Measurements from ENCODE around the gene TF.

Gene TF

DNA sequence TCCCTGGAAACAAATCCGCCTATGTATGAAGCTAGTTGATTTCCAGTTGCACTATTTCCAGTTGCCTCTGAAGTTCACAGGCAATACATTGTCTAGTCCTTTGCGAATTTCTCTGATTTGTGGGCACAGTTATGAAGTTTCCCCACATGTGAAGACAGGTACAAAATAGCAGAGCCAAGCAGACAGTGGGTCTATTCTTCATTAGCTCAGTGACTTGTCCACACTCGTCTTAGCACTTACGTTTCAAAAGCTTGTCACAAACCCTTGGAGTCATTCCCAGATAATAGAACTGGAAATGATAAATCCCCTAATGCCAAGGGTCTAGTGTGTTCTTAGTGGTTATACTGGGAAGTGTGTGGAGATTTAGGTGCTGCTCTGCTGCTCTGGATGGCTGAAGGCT is 73.9 kb downstream of the TF start:
- no peak for DNase-seq

DNA sequence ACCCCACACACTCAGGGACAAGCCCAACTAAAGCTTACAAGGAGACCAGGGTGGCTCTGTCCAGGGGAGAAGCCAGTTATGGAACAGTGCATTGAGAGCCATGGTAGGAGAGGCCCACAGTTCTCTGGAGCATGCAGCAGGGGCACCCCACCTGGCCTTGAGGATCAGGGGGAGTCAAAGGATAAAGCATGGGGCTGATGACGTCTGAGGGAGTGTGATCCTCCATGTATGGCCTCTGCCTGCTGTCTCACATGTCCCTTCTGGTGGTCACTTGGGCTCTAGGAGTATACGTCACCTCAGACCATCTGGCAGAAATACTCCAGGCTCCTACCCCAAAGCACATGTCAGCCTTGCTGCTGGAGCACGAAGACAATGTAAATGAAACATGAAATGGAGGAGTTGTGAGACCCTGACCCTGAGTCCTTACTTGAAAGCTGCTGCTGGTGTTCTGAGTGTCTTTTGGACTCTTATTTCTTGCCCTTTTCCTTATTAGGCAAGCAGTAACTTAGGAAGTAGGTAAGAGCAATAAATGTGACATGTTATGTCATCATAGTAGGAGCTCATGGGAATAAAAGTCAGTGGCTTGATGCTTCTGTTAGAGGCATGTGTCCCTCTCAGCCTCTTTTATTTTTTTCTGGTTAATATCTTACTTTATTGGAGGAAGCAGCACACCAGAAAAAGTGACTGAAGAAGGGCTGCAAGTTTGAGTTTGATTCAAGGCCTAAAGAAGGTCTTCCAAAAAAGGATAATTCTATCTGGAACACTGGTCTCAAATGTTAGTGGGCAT is 74.9 kb downstream of the TF start:
- DNase-seq: no peak

DNA sequence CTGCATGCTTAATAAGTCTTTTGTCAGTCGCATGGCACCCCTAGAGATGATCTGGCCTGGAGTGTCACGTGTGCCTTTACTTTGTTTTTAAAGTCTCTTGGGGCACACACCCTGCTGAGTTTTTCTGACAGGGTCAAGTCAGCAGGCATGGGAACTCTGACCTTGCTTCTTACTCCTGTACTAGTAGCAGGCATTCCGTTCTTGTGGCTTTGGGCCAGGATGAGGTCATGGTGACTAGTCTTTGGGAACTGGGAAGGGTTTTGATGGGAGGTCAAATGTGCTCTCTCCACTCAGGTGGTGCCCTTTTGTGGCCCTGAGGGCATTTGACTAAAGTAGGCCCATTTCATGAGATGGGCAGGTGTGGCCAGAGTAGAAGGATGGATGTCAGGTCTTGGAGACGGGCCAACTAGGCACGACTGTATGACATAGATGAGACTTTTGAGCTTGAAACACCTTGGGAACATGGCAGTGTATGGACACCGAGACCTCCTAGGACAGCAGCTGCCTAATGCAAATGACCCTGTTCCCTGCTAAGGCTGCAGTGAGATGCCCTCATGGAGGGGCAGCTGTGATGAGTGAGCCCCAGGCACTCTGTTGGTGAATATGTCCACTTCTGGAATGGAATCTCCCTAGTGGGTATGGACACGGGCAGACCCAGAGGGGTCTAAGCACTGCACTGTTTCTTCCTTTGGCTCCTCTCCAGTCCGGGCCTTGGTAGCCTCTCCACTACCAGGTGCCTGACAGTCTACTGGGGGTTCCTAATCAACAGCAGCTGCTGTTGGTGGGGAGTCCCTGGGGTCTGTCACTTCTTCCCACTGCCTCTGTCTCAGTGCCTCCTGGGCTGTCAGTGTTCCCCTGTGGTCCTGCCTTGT is 75.8 kb downstream of the TF start:
- DNase-seq: no peak

DNA sequence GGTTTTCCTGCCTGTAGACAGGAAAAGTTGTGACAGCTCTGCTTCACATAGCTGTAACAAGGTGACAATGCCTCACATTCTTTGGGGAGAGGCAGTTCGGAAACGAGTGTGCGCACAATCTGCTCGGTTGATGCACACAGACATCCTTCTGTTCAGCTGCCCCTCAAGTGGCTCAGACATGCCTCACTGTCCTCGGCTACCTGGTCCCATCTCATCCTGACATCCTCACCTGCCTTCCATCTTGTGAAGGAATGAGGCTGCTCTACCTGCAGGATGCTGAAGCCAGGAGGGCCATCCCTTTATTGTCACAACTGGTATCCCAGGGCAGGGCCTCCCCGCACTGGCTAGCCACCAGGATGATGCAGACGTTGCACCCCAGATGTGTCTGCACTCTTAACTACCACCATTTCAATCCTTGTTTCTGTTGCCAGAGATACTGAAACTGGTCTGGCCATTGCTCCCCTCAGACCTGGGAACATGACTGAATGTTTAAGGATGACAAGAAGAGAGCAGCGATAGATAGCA is 78.8 kb downstream of the TF start:
- no peak for DNase-seq

DNA sequence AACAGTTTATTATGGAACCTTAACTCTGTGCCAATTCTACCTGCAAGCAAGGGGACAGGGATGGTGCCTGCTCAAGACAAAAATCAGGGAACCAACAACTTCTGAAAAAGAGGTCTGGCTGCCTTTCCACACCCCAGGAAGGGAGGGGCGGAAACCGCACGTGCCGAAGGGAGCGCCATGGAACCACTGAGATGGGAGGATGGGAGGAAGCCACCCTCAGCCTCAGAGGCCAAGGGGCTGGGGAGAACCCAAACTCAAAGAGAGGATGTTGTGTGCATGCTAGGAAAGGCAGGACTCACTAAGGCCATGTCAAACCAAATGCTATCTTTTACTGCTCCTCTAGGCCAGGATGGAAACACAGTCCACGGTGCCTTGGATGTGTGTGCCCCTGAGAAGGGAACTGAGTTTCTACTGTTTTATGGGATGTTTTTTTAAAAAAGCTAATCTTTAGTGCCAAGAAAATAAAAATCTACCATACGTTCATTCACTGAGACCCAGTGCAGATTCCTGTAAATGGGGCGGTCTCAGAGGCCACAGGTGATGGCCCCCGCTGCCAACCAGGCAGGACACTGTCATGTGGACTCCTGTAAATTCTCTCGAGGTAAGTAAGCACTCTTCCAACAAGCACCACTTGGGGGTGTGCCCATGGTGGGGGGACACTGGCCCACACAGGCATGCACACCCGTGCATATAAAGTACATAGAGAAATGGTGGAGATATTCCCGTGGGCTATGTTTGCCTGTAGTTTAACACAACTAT is 80.0 kb downstream of the TF start:
- DNase-seq: no peak

DNA sequence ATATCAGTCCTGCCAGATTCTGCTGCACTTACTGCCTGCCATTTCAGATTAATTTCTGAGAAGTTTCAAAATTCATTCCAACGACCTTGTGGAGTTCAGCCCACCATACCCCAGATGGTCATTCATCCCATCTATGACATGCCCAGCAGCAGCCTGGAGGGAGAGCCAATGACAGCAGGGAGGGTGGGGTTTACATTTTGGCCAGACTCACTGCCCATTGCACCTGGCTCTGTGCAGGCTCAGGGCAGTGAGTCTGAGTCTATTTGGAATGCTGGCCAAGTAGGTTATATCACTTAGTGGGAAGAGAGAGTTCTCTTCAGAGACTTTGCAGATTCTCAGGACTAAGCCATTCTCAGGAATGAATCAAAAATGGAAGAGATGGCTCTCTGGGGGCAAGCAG is 80.9 kb downstream of the TF start:
- no peak for DNase-seq

- DNase-seq: no peak
These were observed 81.5 kb downstream of the TF start for GRCh38 chr3:133827684-133828083.

DNA sequence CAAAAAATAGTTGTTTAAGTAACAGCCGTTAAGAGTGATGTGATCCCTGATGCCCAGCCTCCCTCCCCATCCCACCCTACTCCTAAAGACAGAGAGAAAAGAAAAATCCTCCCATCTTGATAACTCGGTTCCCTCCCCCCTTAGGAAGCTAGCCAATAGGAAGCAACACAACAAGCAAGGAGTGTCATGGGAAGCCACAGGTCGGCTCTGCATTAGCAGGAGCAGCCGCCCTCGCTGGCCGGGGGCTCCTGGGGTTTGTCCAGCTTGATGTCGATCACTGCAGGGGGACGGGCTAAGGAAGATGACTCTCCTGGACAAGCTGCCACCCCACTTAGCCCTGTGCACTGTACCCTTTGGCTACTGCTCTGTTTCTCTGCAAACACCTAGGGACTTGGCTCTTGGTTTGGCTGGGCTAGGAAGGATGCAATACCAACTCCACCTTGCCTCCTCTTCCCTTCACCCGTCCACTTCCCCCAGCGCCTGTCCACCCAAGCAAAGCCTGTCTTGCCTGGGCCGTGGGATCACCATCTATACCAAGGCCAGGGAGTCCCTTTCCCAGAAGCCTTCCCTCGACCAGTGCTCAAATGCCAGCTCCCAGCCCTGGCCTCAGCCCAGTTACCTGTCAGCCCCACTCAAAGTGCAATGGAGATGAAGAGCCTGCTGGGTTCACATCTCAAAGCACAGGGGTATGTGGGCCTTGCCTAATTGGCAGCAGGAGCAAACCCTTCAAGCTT is 82.5 kb downstream of the TF start:
- DNase-seq: no peak

DNA sequence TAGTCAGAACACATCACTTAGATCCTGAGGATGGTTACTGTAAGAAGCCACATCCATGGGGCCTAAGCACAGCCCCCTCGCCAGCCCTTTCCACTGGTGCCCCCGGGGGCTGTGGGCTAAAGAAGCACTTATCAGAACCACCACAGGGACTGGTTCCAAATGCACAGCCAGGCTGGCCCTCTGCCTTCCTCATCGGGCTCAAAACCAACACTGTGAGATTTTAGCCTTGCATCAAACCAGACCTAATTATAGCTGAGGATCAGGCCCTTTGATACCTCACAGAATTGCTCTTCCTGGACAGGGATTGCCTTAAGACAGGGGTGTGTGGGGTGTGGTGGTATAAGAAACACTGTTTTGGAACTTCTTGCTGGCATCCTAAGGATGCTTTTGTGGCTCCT is 83.1 kb downstream of the TF start:
- no peak for DNase-seq

GRCh38 chr3:133830071-133830470 is 83.9 kb downstream of the TF start:
- no peak for DNase-seq

GRCh38 chr3:133831966-133832801 is 86.0 kb downstream of the TF start:
- no peak for DNase-seq

DNA sequence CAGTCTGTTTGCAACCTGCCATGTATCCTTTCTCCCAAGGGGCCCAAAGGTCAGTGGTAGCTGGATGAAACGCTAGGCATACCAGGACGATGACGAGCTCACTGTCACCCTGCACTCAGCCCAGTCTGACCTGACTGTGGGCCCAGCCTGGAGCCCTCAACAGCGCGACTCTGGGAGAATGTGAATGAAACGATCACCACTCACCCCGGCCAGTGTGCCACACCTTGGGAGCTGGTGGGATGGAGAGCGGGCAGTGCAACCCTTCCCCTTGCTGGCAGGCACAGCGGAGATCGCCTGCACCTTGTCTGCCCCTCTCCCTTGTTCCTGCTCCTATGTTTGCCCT is 86.6 kb downstream of the TF start:
- no peak for DNase-seq

GRCh38 chr3:133833267-133833666 is 87.1 kb downstream of the TF start:
- DNase-seq: no peak

DNA sequence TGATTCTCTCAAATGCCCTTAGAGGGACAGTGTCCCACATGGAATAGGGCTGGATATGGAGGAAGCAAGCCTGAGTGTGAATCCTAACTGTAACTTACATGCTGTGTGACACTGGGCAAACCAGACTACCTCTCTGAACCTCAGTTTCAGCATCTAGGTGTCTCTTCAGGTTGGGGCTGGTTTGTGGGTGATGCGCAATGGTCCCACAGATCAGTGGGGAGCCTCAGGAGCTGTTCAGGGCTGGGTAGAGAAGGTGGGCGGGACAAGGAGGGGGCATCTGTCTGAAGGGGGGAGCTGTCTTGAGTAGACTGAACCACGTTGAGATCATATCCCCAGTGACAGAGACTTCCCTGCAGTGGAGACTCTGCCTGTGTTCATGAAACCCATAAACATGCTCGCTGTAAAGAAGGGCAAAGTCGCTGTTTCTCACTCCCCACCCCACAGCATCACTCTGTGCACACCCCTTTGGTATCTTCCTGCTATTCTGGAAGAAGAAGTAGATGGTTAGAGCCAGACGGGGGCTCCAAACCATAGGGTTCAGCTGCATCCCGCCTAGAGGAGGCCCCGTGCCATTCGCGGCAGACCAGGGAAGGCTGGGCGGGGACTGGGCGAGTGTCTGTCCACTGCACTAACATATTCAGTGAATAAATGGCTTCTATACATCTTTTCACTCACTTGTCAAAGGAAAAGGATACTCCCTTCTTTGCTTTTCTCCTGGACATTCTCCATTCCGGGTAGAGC is 87.9 kb downstream of the TF start:
- no peak for DNase-seq

DNA sequence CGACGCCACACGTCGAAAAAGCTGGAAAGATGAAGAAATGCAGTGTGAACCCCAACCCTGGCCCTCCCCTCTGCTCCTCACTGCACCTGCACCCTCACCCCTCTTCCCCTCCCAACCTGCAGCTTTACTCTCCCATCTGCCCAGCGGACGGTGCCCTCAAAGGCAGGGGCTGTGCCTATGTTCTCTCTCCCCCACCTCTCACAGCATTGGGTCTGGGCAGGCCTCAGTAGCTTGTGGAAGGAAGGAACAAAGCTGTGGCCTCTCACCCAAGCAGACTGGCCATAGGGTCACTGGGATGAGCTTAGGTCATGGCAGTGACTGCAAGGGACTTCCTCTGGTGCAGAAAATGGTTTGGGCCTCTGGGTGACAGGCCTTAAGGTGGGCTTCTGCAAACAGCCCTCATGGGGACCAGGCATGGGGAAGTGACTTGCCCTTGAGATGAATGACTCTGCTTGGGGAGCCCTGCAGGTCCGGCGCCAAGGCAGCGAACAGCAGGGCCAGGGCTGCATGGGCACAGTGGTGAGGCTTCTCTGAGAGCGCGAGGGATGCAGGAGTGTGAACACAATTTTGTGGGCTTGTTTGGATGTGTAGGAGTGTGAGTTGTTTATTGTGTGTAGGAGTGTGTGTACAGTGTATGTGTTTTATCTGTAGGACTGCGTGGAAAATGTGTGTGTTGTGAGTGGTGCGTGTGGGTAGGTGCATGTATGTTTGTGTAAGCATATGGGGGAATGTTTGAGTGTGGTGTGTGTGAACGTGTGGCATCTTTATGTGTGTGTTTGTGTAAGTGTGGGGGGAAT is 88.6 kb downstream of the TF start:
- no peak for DNase-seq

DNA sequence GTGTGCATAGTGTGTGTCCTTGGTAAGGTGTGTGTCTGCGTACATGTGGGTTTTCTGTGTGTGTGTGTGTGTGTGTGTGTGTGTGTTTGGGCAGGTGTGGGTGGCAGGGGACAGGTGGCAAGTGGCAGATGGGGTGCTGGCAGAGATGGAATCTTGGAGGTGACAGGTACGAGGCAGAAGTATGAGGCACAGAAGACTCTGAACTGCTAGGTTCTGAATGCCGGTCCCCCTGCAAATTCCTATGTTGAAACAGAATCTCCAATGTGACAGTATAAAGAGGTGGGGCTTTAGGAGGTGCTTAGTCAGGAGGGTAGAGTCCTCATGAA is 89.2 kb downstream of the TF start:
- DNase-seq: no peak

DNA sequence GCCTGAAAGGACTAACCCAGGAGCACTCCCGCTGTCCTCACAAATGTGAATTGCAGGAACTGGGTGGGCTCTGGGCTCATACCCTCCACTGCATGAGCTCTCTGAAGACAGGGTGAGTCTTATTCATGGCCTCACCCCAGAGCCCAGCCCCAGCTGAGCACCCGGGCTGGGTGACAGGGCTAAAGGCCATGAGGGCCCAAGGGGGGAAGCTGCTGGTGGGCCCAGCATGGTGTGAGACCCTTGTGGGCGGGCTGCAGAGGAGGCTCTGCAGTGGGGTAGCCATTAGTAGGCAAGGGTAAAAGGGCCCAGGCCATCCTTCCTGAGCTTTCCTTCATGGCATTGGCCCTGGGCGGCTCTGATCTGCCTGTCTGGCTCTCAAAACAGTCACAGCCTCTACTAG is 89.8 kb downstream of the TF start:
- no peak for DNase-seq

DNA sequence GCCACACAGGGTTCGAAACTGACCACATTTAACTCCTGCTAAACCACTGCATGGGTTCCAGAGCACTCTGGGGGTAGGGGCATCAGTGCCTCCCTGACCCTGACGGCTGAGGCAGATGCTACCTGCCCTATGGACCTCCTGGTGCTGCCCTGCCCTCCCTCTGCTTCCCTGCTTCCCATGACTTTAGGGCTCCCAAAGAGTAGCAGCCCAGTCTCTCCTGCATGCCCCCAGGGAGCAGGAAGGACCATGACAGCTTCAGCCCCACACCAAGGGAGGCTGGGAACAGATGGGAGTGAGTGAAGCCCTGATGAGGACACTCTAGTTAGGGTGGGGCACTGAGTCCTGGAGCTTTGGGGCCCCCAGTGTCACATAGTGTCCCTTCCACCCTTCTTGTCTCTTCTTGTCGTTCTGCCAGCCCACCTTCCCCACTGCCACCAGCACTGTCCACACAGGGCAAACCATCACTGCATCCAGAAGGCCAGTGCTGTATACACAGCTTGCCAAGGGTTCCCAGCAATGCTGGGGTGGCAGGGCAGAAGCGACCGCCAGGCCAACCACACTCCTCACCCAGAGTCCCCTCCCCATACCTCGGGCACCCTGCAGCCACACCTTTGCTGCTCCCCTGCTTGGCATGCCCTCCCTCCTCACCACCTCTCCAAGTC is 90.4 kb downstream of the TF start:
- no peak for DNase-seq

DNA sequence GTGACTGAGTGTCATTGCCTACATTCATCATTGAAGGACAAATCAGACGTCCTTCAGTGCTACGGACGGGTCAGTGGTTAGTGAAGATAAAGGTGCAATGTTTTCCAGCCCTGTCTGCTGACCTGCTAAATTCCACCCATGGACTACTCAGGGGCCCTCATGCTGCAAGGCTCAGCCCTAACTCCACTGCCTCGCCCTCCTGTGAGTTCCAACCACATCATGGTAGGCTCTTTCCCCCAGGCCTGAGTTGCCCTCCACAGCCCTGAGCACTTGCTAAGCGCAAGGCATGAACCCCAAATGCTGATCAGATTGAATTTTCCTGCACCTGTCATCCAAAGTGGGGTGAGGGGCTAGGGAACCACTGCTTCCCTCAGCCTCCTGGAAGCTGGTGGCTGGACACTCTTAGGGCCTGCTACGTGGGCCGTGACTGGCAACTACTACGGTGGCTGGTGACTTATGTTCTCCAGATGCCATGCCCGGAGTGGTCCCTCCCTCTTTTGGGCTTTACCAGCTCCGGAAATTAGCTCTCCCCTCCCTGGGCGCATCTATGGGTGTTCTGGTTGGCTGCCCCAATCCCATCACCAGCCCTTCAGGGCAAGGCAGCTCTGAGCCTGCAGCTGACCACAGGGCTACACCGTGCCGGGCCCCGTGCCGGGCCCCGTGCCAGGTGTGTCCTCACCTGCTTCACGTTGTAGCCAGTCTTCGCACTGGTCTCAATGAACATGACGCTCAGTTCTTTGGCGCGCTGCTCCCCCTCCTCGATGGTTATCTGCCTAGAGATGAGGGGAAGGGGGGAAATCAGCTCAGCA is 91.5 kb downstream of the TF start:
- no peak for DNase-seq

Data from NCI-H1092 (cell line).